GM23338 (cell line): ENCODE measurements around the gene GRIK5.

Source experiments
- CREB1 ChIP-seq: fragments of 250-450 bp; sonication (Bioruptor Pico); IDR thresholded peaks from 2 replicates; pipeline ENCODE4 v1.5.0; 2020; ENCODE audit warnings: low read depth, mild to moderate bottlenecking, moderate library complexity
- CTCF ChIP-seq, 2 experiments: fragments of 200-600 bp in 1 of 2; sonication (generic) in 1 of 2; conservative IDR thresholded peaks; 2 replicates each; pipeline versions ENCODE4 v1.5.1 to v1.6.1; 2016 to 2017; ENCODE audit warnings: antibody characterized with exemption in 2 of 2, low read depth in 2 of 2, mild to moderate bottlenecking in 2 of 2, moderate library complexity in 1 of 2
- EZH2 ChIP-seq: fragments of 200-600 bp; sonication (generic); IDR thresholded peaks from one replicate; pipeline ENCODE4 v1.8.0; 2017; ENCODE audit warnings: antibody characterized with exemption, mild to moderate bottlenecking, low read depth; ENCODE audit not compliant: unreplicated experiment
- EZH2phosphoT487 ChIP-seq: fragments of 200-600 bp; sonication (generic); IDR thresholded peaks from one replicate; pipeline ENCODE4 v1.8.1; 2018; ENCODE audit warnings: antibody characterized with exemption; ENCODE audit not compliant: unreplicated experiment
- JUNB ChIP-seq: IDR thresholded peaks from one replicate; pipeline ENCODE4 v1.6.1; 2016; ENCODE audit warnings: antibody characterized with exemption; ENCODE audit not compliant: unreplicated experiment
- POLR2AphosphoS5 ChIP-seq: IDR thresholded peaks from 2 replicates; pipeline ENCODE4 v1.6.1; 2016; ENCODE audit warnings: antibody characterized with exemption, low read depth
- STAT1 ChIP-seq: IDR thresholded peaks from one replicate; pipeline ENCODE4 v1.6.1; 2016; ENCODE audit warnings: antibody characterized with exemption; ENCODE audit not compliant: unreplicated experiment
- ZNF114 ChIP-seq: fragments of 250-450 bp; sonication (Bioruptor Pico); IDR thresholded peaks from 2 replicates; pipeline ENCODE4 v1.5.0; 2020; ENCODE audit warnings: mild to moderate bottlenecking, moderate library complexity
- ZNF462 ChIP-seq: fragments of 250-450 bp; sonication (Bioruptor Pico); IDR thresholded peaks from 2 replicates; pipeline ENCODE4 v1.5.0; 2020; ENCODE audit warnings: mild to moderate bottlenecking, moderate library complexity
- TF ChIP-seq, protein P1 (sequence below): IDR thresholded peaks from 2 replicates; pipeline ENCODE4 v1.6.1; 2016; ENCODE audit warnings: antibody characterized with exemption
- TF ChIP-seq, protein P2 (sequence below): IDR thresholded peaks from one replicate; pipeline ENCODE4 v1.6.1; 2018; ENCODE audit warnings: antibody characterized with exemption; ENCODE audit not compliant: unreplicated experiment

DNA sequence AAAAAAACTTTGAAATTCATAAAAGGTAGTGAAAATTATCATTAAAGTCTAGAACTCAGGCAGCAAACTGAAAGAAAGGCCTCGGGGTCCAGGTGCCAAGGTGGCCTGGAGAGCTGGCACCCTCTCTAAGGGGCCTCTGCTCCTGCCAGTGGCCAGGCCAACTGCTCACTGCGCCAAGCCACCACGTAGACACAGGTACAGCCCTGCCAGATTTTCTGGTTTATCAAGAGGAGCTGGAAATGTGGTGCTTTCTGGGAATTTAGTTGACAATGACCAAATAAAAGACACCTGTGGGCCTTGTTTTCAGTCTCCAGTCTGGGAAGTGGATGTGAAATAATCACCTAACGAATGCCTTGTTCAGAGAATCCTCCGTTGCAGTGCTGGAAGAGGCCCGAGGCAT lies 28.8 kb upstream of the GRIK5 start:
- TF ChIP-seq, protein P1, sequence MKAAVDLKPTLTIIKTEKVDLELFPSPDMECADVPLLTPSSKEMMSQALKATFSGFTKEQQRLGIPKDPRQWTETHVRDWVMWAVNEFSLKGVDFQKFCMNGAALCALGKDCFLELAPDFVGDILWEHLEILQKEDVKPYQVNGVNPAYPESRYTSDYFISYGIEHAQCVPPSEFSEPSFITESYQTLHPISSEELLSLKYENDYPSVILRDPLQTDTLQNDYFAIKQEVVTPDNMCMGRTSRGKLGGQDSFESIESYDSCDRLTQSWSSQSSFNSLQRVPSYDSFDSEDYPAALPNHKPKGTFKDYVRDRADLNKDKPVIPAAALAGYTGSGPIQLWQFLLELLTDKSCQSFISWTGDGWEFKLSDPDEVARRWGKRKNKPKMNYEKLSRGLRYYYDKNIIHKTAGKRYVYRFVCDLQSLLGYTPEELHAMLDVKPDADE: no peak
- TF ChIP-seq CTCF (conservative IDR thresholded peaks at IDR 0.05; ENCODE audit: low read depth in 2 of 2) (no peak), CREB1 (CRISPR knock-in tag) (no peak), POLR2AphosphoS5 (no peak), JUNB (no peak), EZH2 (no peak), ZNF114 (no peak), EZH2phosphoT487 (no peak), ZNF462 (CRISPR knock-in tag) (no peak), STAT1 (no peak)
- TF ChIP-seq, protein P2, sequence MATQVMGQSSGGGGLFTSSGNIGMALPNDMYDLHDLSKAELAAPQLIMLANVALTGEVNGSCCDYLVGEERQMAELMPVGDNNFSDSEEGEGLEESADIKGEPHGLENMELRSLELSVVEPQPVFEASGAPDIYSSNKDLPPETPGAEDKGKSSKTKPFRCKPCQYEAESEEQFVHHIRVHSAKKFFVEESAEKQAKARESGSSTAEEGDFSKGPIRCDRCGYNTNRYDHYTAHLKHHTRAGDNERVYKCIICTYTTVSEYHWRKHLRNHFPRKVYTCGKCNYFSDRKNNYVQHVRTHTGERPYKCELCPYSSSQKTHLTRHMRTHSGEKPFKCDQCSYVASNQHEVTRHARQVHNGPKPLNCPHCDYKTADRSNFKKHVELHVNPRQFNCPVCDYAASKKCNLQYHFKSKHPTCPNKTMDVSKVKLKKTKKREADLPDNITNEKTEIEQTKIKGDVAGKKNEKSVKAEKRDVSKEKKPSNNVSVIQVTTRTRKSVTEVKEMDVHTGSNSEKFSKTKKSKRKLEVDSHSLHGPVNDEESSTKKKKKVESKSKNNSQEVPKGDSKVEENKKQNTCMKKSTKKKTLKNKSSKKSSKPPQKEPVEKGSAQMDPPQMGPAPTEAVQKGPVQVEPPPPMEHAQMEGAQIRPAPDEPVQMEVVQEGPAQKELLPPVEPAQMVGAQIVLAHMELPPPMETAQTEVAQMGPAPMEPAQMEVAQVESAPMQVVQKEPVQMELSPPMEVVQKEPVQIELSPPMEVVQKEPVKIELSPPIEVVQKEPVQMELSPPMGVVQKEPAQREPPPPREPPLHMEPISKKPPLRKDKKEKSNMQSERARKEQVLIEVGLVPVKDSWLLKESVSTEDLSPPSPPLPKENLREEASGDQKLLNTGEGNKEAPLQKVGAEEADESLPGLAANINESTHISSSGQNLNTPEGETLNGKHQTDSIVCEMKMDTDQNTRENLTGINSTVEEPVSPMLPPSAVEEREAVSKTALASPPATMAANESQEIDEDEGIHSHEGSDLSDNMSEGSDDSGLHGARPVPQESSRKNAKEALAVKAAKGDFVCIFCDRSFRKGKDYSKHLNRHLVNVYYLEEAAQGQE: no peak
